Endothelial cell of umbilical vein (primary cell): ENCODE data around the gene EXOC3.

Source experiments
- EZH2 ChIP-seq: IDR thresholded peaks from 2 replicates; pipeline ENCODE4 v1.6.1; 2012; ENCODE audit warnings: borderline replicate concordance, low read depth, mild to moderate bottlenecking, moderate library complexity, low read length, inconsistent platforms; ENCODE audit not compliant: severe bottlenecking
- JUN ChIP-seq: IDR thresholded peaks from 2 replicates; pipeline ENCODE4 v1.6.1; 2011; ENCODE audit warnings: borderline replicate concordance, low read depth; ENCODE audit not compliant: insufficient read length, insufficient read depth
- MYC ChIP-seq: IDR thresholded peaks from one replicate; pipeline ENCODE4 v1.6.1; 2011; ENCODE audit warnings: mild to moderate bottlenecking, low read depth, low read length
- POLR2A ChIP-seq: IDR thresholded peaks from 2 replicates; pipeline ENCODE4 v1.6.1; 2012; ENCODE audit warnings: low read depth, mild to moderate bottlenecking, control low read depth, low read length
- POLR2AphosphoS5 ChIP-seq: IDR thresholded peaks from 2 replicates; pipeline ENCODE4 v1.6.1; 2012; ENCODE audit warnings: low read depth, mild to moderate bottlenecking, control low read depth, low read length, moderate library complexity; ENCODE audit not compliant: insufficient read depth
- TF ChIP-seq, protein P1 (sequence below), 2 donors: IDR thresholded peaks; 1 replicate in 1 of 2; 2 replicates in 1 of 2; pipeline ENCODE4 v1.5.1; 2011; ENCODE audit warnings: low read length in 2 of 2, mild to moderate bottlenecking in 2 of 2, moderate library complexity in 2 of 2, control low read depth in 1 of 2, inconsistent platforms in 1 of 2, low read depth in 1 of 2; ENCODE audit not compliant: insufficient read depth in 1 of 2; ENCODE audit errors: extremely low read depth in 1 of 2
- TF ChIP-seq, protein P2 (sequence below): IDR thresholded peaks from 2 replicates; pipeline ENCODE4 v1.6.1; 2011; ENCODE audit not compliant: insufficient read depth, insufficient read length

DNA sequence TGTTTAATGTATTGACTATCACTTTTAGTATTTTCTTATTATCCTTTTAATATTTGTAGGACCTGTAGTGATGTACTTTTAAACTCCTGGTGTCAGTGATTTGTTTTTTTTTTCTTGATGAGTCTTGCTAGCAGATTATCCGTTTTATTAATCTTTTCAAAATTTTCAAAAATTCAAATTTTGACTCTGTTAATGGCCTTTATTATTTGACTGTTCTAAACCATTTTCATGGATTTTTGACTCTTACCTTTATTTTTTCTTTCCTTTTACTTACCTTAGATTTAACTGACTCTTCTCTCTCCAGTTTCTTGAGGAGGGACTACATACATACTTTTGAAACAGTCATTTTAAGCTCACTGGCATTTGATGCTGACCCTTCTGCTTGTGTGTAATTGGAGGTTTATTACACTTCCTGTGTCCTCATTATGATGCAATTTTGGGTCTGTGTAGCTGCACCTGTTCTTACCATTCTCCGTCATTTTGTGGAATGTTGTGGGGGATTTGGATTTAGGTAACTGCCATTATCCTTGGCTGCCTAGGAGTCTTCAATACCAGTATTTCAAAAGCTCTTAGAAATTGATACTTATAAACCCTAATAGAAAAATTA, 32.0 kb upstream of the EXOC3 start:
- TF ChIP-seq POLR2AphosphoS5 (no peak), POLR2A (no peak), JUN (no peak), MYC (no peak), EZH2 (no peak)
- TF ChIP-seq, protein P1, sequence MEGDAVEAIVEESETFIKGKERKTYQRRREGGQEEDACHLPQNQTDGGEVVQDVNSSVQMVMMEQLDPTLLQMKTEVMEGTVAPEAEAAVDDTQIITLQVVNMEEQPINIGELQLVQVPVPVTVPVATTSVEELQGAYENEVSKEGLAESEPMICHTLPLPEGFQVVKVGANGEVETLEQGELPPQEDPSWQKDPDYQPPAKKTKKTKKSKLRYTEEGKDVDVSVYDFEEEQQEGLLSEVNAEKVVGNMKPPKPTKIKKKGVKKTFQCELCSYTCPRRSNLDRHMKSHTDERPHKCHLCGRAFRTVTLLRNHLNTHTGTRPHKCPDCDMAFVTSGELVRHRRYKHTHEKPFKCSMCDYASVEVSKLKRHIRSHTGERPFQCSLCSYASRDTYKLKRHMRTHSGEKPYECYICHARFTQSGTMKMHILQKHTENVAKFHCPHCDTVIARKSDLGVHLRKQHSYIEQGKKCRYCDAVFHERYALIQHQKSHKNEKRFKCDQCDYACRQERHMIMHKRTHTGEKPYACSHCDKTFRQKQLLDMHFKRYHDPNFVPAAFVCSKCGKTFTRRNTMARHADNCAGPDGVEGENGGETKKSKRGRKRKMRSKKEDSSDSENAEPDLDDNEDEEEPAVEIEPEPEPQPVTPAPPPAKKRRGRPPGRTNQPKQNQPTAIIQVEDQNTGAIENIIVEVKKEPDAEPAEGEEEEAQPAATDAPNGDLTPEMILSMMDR (IDR thresholded peaks at IDR 0.05; ENCODE audit: extremely low read depth in 1 of 2, insufficient read depth in 1 of 2, low read depth in 1 of 2, low read length in 2 of 2), result no peak
- TF ChIP-seq, protein P2, sequence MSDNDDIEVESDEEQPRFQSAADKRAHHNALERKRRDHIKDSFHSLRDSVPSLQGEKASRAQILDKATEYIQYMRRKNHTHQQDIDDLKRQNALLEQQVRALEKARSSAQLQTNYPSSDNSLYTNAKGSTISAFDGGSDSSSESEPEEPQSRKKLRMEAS, result no peak
